Middle frontal gyrus (tissue), 1 donor: ENCODE data around the gene KIAA0513.
"Not testable (repeated sequence)": the region's sequence is repeated elsewhere in the genome, so short reads cannot be mapped to it uniquely, and the experiment has no call there.

Source experiments
- DNase-seq: peaks from one replicate; pipeline ENCODE4 v3.0.0-alpha.2; 2015; ENCODE audit warnings: low spot score; ENCODE audit errors: extremely low spot score

Gene KIAA0513

GRCh38 chr16:85111184-85111583 lies 83.6 kb downstream of the KIAA0513 start:
- no peak for DNase-seq

- no peak for DNase-seq
Measured at GRCh38 chr16:85112364-85112763, 84.8 kb downstream of the KIAA0513 start, which contains the start of gene CIBAR2. TSS of gene CIBAR2 (minus strand) at chr16:85112472. CDS start at chr16:85112352, 120 bp downstream.

DNA sequence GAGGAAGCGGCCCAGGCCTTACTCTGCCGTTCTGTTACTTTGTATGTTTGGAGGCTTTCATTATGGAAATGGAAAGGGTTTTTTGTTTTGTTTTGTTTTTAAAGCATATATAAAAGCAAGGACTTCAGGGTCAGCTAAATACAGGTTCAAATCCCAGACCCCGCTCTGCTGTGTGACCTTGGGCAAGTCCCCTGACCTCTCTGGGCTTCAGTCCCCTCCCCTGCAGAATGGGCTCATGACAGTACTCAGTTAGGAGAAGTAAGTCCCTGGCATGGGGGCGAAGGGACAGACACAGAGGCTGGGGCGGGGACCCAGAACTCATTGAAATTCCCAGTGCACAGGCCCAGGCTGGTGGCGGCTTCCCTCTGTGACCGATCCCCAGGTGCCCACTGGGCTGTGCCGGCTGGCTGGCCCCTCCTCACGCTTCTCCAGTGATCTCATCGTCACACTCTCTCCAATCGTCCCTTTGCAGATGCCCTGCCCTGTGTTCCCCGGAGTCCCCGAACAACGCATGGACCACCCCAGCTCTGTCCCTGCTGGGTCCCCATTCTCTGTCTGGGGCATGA lies 85.7 kb downstream of the KIAA0513 start:
- no peak for DNase-seq

DNA sequence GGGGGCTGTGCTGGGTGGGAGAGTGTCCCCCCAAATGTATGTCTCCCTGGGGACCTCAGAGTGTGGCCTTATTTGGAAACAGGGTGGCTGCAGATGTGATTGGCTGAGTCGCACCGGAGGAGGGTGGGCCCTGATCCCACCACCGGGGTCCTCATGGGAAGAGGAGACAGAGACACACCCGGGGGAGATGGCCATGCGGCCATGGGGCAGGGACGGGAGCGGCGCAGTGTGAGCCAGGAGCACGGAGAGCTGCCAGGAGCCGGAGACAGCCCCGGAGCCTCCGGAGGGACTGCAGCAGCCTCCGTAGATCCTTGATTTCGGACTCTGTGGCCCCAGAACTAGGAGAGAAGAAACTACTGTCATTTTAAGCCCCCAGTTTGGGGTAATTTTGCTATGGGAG lies 86.3 kb downstream of the KIAA0513 start:
- no peak for DNase-seq

DNA sequence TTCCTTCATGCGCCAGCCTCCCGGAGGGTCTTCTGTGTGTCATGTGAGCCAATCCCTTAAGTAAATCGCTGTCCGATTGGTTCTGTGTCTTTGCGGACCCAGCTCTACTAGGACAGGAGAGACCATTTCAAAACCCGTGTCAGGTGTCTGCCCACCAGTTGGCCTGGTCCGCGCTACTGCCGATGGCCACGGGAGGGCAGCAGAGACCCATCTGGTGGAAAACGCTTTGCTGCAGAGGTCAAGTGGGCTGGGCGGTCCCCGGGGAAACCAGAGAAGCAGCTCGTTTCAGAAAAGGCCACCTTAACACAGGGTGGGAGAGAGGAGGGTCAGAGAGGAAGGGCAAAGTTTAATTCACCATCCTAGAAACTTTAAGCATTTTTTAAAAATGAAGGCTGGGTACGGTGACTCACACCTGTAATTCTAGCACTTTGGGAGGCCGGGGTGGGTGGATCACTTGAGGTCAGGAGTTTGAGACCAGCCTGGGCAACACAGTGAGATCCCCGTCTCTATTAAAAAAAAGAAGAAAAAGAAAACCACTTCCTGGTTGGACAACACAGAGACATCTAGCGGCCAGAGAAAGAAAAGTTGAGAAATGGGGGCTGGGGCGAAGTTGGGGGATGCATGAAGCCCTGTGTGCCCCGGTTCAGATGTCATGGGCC lies 87.4 kb downstream of the KIAA0513 start:
- DNase-seq = peak; percentile 57

DNA sequence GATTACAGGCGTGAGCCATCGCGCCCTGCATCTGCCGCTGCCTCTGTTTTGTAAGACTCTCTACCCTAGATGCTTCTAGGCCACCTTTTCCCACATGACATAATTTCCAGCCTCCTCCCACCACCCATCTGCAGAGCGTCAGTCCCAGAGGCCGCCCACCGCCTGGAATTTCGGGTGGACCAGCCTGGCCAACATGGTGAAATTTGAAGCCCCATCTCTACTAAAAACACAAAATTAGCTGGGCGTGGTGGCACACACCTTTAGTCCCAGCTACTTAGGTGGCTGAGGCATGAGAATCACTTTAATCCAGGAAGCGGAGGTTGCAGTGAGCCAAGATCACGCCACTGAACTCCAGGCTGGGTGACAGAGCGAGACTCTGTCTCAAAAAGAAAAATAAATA lies 89.8 kb downstream of the KIAA0513 start:
- no peak for DNase-seq

- DNase-seq = no peak
Measured at GRCh38 chr16:85120006-85120340, 92.4 kb downstream of the KIAA0513 start.

- not testable (repeated sequence) for DNase-seq
Measured at GRCh38 chr16:85123441-85123840, 95.8 kb downstream of the KIAA0513 start.

- DNase-seq = no peak
Measured at GRCh38 chr16:85123891-85124635, 96.5 kb downstream of the KIAA0513 start.

- no peak for DNase-seq
Measured at GRCh38 chr16:85124636-85125346, 97.2 kb downstream of the KIAA0513 start.

DNA sequence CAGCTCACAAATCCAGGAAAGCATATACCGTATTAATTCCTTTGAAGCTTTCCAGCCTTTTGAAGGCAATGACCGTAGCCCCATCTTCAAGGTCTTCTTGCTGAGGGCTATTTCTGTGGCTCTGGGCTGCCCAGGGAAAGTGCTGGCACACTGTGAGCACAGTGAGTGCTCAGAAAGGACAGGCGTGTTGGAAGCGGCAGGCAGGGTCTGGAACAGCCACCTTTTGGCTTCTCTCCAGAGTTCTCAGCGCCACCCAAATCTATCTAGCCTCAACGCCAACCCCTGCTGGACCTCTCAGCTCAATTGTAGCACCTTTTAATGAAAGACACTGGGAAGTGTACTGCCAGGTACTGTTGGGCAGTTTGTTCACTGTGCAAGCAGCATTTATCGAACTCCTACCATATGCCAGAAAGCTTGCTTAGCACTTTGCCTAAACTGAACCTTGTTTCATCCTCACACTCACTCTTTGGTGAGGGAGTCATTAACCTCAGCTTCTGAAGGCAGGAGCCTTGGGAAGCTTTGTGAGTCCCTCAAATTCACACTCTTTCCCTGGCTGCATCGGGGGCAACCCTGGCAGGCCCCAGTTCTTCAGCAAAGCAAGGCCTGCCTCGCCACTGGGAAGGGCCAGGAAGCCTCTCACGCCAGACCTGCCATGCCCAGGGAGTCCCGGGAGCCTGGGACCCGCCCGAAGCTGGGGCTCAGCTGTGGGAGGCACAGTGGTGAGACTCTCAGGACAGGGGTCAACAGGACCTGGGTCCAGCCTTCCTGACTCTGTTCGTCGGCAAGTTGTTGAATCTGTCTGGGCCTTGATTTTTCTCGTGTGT lies 98.2 kb downstream of the KIAA0513 start:
- no peak for DNase-seq

- no peak for DNase-seq
Measured at GRCh38 chr16:85126394-85126704, 98.8 kb downstream of the KIAA0513 start.

- peak; percentile 20 for DNase-seq
Measured at GRCh38 chr16:85126705-85127378, 99.2 kb downstream of the KIAA0513 start.

GRCh38 chr16:85127379-85127723 lies 99.8 kb downstream of the KIAA0513 start:
- no peak for DNase-seq

GRCh38 chr16:85128079-85128837 lies 100.7 kb downstream of the KIAA0513 start:
- DNase-seq = no peak

DNA sequence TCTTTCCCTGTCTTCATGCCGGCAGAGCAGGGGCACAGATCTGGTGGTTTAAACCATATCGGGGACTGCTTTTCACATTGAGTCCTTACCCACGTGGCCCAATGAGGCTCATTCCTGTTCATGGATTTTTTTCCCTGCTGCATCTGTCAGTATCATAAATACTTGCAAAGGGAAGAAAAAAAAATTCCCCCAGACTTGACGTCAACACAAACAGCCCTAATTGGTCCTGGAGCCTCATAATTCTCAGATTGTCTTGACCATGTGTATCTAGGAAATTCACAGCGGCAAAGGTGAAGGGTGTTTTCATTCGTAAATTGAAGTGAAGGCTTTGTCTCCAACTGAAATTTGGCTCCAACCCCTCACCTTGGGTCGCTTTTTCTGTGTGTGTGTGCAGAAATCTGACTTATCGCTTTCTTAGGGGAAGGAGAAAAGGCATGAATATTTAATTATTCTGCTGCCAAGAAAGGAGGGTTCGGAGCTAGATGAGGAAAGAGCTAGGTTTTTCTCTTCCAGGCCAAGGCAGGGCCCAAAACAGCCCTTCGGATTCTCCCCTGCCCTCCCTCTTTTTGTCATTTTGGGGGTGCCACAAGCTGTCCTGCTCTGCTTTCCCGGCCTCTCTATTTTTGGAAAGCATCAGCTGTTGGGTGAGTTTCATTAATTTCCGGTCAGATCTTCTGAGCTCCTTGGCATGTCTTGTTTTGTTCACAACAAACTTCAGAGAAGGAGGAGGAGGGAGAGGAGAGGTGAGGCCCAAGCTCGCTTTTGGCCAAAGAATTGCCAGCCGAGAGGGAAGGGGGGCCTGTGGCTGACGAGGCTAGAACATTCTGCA lies 102.5 kb downstream of the KIAA0513 start:
- no peak for DNase-seq

GRCh38 chr16:85130705-85131028 lies 103.1 kb downstream of the KIAA0513 start:
- DNase-seq = no peak

GRCh38 chr16:85132456-85133289 lies 105.1 kb downstream of the KIAA0513 start:
- DNase-seq = no peak

- no peak for DNase-seq
Measured at GRCh38 chr16:85133290-85133599, 105.7 kb downstream of the KIAA0513 start.
